GM19351 (cell line): ENCODE results near the gene SELENOO.

Experiments used
- ATAC-seq: cut with Tn5 transposase; IDR thresholded peaks from one replicate; pipeline ENCODE4 v1.9.1; 2021; ENCODE audit warnings: mild to moderate bottlenecking, moderate library complexity; ENCODE audit not compliant: unreplicated experiment

The SELENOO gene

DNA sequence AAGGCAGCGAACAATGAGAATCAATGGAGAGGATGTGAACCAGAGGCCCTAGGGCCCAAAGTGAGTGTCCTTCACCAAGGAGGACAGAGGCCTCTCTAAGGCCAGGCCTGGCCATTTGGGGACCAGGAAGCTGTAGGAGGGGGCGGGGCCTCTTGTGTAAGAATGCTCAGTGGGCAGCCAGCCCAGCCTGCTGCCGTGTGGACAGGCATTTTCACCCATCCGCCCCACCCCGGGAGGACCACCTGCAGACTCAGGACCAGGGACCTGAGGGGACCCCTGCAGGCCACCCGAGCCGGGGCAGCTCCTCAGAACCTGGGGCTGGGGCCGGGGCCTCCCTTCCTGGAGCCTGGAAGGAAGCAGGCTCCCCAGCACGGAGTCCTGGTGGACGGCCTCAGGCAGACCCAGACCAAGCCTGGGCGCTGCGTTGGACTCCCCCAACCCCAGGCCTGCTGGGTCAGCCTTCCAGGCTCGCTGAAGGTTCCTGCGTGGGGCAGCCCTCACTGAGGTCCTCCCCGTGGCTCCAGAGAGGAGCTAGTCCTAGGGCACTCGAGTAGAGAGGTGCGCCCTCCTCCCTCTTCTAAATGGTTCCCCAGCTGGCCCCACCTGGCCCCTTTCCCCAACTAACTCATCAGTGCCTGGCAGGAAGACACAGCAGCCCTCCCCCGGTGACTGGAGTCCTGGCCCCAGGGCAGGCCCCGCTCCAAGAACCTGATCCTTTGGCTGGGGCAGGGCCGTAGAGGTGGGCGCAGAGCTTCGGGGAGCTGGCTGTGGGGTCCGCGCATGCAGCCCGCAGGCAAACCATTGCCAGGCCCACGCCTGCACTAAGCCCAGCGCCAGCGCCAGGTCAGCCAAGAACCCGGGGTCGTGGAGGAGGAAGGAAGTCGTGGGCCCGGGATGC is 16.6 kb upstream of the SELENOO start:
- no peak for ATAC-seq

DNA sequence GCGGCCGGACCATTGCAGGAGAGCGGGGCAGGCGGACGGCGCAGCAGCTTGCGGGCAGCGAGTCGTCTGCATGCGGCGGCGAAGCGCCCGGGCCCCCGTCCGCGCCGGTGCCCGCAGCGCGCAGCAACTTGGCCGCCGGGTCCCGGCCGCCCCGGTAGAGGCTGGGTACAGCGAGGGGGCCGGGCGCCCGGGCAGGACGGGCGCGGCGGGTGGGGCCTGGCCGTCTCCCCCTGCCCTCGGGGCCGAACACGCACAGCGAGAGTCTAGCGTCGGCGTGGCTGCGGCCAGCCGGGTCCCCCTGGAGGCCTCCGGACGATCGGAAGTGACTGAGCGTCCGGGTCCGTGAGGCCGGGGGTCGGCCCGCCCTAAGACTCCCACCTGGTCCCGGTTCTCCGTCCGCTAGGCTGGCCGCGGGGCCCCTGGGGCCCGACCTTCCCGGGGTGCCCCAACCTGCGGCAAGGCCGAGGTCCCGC is 15.9 kb upstream of the SELENOO start:
- no peak for ATAC-seq

DNA sequence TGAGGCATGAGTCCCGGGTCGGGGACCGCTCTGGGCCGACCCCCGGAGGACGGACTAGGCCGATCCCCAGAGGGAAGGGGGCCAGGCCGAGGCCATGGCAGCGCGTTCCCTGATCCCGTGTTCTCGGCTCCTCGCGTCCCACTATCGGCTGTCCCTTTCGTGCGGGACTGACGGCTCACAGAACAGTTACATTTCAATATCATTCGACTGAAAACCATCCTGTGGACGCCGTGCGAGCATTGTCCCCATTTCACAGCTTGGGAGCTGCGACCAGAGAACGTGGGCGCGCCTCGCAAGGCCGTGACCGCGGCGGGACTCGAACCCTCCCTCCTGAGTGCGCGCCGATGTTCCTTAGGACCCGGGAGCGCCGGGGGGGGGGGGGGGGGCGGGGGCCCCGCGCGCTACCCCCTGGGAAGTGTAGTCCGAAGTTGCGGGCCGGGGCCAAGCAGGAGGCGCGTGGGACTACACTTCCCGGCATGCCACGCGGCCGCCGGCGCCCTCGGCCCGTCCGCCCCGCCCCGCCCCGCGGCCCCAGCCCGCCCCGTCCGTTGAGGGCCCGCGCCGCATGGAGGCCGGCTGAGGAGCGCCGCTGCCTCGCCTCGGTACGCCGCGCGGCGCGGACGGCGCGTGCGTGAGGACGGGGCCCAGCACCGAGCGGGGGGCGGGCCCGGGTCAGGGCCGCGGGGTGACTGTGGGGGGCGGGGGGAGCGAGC is 15.3 kb upstream of the SELENOO start, which contains the start of gene TRABD:
Gene TRABD, plus strand, starts transcription at position 539 of the 713 bp plus-strand sequence. CDS start 7,148 bp downstream, outside the sequence.
- peak; percentile 41 for ATAC-seq

DNA sequence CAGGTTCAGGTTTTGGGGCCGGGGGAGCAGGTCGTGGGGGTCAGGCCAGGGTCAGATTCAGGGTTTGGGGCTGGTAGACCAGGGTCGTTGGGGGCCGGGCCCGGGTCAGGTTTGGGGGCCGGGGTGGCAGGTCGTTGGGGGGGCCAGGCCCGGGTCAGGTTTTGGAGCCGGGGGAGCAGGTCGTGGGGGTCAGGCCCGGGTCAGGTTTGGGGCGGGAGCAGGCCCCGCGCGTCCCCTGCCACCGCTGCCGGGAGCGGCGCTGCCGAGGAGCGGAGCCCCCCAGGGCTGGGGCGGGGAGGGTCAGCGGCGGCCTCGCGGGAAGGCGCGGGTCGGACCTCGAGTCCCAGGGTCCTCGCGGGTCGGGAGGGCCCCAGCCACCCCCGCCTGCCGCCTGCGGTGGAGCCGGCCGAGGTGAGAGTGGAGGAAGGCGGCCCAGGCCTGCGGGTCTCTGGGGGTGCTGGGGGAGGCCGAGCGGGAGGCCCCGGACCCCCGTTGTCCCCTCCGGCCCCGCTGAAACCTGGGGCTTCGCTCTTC is 14.6 kb upstream of the SELENOO start:
- no peak for ATAC-seq

DNA sequence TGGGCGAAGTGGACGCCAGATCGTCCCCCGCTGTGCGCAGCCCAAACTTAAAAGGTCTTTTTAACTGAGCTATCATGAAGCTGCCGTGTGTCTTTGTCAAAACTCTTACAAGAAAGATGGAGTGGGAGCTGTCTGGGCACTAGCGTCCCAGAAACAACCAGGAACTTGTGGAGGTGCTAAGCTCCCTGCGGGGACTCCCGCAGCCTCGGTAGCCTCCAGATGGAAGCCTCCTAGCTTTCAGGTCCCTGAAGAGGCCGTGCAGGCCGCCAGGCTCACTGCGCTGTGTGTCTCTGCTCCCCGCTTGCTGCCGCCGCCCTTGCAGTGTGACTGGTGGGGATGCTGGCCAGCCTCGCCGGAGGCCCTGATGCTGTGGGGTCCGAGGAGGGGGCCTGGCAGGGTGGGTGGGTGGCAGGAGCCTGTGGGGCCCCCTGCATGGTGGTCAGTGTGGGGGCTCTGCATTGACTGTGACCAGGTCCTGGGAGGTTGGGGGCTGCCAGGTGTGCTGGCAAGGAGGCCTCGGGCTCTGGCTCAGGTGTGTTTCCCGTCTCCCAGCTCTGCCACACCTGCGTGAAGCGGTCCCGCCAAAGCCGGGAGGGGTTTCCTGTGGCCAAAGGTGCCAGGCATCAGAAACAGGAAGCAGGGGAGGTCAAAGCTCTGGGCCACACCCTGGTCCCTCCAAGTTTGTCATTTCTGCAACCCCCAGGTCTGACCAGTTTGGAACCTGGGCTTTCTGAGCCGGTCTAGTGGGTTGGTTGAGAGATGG is 13.9 kb upstream of the SELENOO start:
- ATAC-seq, result no peak

DNA sequence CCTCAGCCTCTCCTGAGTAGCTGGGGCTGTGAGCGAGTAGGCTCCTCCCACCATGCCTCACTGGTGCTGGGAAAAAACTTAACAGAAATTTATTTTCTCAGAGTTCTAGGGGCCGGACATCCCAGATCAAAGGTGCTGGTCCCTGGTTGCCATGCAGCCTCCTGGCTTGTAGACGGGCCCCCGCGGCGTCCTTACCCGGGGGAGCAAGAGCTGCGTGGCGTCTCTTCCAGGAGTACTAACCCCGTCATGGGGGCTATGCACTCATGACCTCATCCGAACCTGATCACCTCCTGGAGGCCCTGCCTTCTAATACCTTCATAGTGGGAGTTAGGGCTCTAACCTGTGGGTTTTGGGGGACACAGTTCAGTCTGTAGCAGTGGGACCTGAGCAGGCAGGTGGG is 12.5 kb upstream of the SELENOO start:
- ATAC-seq, result no peak

DNA sequence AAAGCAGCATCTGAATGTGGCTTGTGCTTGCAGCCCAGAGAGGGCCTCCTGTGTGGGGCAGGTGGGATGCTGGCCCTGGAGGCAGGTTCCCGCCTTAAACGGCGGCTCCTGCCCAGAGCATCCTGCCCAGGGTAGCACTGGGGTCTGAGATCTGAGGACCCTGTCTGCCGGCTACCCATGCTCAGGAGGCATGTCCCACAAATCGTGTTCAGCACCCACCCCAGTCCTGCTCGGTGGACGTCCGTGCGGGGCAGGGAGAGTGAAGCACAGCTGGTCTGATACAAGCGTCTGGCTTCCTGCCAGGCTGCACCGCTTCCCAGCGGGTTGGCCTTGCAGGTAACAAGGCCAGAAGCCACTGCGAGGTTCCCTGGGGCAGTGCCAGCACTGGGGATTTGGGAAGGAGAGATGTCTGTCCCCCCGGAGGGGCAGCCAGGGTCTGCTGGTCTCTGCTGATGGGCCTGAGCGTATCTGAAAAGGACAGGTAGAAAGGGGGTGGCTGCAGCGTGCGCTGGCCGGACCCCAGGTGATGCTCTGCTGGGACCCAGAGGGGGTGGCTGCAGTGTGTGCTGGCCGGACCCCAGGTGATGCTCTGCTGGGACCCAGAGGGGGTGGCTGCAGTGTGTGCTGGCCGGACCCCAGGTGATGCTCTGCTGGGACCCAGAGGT is 11.5 kb upstream of the SELENOO start:
- no peak for ATAC-seq

DNA sequence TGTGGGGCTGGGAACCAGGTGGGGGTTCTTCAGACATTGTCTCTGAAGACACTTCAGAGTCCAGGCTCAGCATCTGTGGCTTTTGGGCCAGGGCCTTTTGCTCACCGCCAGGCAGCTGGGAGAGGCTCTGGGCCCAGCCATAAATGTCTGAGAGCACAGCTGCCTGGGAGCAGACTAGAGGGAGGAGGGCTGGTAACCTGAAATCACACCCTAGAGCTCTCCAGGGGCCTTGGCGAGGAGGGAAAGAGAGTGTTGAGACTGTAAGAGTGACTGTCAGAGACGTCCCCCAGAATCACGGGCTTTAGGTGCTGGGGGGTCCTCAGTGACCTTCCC is 11.0 kb upstream of the SELENOO start:
- ATAC-seq, result no peak

DNA sequence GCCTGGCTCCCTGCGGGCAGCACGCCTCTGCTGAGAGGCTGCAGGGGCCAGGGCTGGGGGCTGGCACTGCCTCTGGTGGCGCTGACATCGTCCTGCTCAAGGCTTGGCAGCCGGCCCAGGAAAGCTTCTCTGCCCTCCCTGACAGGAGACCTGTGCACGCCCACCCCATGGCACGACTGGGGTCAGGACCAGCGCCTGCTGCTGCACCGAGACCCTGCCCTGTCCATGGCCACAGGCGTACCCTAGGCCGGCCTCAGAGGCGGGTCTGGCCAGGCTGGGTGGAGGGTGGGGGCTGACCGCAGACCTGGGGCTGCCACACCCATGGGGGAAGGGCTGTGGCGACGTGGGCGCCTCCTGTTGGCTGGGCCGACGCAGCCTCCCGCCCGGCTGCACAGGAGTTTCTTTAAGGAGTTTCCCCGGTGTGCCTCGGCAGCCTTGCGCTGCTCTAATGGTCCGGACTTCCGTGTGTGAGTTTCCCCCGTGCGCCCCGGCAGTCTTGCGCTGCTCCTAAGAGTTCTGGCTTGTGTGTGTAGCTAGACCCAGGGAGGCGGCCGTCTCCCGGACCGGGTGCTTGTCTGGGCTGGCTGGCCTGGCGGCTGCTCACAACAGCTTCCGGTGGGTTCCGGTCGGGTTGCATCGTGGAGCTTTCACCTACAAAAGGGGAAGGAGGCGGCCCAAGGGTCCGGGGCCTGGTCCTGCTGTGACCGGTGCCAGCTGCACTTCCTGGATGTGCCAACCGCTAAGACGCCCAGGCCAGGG is 10.4 kb upstream of the SELENOO start:
- ATAC-seq, result peak; percentile 38

DNA sequence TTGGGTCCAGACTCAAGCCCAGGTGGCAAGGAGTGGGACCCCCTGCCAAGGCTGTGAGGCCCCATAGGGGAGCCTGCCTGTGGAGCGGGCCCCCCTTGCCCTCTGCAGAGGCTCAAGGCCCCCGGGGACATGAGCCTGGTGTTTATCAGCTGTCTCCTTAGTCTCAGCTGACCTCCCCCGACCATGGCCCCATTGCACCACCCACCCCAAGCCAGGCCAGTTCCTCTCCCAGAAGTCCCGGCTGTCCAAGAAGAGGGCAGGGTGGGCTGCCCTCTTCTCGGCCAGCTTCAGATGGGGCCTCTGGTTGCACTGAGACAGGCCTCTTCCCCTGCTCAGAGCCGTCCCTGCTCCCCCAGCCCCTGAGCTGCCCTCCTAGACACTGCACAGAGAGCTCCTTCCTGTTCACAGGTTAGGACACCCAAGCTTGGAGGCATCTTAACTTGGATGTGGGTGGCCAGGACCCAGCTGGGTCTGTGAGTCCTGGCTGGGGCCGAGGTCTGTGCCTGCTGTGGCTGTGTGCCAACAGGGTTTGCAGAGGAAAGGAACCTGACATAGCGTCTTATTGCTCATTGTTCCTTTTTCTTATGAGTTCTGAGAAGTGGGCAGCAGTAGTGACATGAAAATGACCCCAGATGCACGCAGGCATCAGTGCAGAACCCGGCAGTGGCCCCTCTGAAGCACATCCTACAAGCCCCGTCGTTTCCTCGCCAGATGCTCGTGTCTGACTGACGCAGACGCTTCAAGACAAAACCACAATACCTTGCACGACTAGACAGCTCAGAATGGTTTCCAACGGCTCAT is 9.7 kb upstream of the SELENOO start:
- ATAC-seq, result peak; percentile 30

DNA sequence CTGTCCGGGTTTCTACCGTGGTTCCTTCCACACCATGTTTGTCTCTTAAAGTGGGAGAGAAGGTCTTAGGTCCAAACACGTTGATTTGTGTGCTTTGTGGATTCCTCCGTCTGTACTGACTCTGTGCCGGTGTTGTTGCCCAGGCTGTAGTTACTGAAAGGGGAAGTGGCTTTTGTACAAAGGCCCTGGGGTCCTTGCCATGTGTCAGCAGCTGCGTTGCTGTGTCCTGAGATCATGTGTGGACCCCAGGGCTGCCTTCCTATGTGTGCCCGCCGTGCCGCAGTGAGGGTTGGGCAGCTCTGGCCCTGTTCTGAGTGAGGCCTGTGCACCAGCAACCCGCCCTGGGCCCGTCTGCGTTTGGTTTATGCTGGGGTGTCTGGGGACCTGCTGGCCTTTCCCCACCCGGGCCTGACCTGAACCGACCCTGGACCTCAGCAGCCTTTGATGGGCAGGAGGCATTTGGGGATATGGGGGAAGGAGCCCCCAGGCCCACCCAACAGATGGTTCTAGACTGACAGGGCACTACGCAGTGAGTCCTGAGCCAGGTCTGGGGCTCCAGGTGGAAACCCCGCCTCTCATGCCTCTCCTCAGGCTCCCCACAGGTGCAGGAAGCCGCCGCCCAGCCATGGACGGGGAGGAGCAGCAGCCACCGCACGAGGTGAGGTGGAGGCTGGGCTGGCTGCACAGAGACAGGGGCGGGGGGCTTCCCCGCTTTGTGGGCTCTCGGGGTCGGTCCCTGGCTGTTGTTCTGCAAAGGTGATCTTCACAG is 8.2 kb upstream of the SELENOO start:
- no peak for ATAC-seq

DNA sequence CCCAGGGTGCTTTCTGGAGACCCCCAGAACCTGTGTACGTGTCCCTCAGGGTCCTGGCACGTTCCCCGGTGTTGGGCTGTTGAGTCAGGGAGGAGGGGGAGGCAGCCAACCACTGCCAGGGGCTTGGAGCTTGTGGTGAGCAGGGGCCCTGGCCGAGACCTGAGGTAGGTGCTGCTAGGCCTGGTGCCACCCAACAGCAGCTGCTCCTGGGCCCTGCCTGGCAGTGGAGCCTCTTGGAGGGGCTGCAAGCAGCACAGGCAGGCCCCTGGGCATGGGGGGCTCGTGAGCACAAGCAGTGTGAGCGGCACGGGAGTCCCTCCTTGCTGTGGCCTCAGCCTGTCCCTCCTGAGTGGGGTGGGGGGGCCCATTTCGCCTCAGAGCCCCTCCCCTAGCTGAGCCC is 7.2 kb upstream of the SELENOO start:
- ATAC-seq, result no peak

DNA sequence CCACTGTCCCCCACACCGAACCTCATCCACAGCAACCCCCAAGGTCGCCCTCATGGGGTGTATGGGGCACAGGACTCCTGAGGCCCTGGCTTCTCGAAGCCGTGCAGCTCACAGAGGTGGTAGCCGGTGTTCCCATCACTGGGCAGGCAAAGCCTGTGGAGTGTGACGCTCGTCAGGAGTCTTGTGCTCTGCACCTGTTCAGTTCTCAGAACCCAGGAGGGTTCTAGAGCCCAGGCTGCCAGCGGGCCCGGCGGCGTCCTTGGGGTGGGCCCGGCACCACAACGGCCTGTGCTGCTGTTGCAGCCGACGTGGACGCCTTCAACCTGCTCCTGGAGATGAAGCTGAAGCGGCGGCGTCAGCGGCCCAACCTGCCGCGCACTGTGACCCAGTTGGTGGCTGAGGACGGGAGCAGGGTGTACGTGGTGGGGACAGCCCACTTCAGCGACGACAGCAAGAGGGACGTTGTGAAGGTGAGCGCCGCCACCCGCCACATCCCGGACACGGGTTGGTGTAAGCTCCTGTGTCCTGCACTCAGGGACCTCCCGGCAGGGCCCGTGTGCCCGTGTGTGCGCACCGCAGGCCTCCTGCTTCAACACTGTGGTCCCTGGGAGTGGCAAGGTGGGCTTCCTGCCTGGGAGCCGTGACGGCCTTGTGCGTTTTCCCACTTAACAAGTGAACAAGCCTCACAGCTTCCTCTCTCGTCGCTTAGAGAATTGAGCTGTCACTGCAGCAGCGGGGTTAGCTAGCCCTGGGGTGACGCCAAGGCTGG is 6.6 kb upstream of the SELENOO start:
- no peak for ATAC-seq

DNA sequence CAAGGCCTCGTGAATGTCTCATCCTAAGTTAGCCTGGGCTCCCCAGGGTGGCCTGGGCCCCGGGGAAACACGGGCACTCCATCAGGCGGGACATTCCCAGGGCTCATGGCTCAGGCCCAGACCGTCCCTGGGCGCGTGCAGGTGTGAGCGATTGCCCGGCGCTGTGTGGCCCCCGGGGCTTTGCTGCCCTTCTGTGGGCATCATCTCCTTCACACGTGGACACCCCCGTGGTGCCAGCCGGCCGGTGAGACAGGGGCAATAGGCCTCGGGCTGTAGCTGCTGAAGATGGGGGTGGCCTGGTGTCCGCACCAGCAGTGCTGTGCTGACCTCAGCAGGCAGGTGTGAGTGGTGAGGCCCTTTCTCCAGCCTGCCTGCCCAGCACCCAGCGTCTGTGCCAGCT is 4.6 kb upstream of the SELENOO start:
- ATAC-seq, result no peak

DNA sequence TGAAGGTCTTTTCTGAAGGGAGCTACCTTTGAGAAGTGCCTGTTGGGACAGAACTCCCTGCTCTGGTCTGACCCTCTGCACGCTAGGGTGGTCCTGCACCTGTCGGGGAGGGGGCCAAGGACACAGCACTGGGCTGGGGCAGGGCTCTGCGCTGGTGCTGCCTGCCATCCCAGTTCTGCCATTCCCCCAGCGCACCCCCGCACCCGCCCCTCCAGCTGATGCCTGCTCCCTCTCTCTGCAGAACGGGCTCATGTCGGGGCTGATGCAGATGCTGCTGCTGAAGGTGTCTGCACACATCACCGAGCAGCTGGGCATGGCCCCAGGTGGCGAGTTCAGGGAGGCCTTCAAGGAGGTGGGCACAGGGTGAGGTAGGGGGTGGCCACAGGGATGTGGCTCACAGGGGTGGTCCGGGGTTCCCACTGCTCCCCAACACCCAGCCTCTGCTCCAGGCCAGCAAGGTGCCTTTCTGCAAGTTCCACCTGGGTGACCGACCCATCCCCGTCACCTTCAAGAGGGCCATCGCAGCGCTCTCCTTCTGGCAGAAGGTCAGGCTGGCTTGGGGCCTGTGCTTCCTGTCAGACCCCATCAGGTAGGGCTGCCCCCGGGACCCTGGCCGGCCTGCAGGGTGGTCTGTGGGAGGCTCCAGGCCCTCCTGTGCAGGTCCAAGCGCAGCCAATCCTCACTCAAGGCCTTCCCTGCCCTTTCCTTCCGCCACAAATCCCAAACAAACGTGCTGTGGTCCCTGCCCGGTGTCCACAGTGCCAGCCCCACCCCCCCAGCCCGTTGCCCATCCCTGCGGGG is 3.6 kb upstream of the SELENOO start:
- no peak for ATAC-seq

DNA sequence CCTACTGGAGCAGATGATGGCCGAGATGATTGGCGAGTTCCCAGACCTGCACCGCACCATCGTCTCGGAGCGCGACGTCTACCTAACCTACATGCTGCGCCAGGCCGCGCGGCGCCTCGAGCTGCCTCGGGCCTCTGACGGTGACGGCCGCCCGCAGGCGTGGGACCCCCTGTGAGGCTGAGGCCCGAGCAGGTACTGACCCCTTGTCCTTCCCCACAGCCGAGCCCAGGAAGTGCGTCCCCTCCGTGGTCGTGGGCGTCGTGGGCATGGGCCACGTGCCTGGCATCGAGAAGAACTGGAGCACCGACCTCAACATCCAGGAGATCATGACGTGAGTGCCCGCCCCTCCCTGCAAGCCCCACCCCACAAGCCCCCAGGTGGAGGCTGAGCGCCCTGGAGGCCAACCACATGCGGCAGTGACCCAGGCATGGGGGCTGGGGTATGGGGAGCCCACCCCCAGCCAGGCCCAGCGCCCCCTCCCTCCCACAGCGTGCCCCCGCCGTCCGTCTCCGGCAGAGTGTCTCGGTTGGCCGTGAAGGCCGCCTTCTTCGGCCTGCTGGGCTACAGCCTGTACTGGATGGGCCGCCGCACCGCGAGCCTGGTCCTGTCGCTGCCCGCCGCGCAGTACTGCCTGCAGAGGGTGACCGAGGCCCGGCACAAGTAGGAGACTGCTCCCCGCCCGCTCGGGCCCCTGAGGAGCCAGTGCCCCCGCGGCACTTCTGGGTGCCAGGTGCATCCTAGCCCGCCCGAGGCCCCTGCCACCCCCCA is 2.8 kb upstream of the SELENOO start:
- no peak for ATAC-seq
